HepG2 (cell line): ENCODE data around the gene C17orf58. TPM values are rescaled to one million over a fixed set of nuclear protein-coding genes. Genes with fewer than 3 reads are reported as not detected.

Experiments used
- CREBL2 ChIP-seq: sonication (generic); formaldehyde crosslinking; IDR thresholded peaks from 2 replicates; pipeline ENCODE4 v1.8.1; 2023; ENCODE audit warnings: missing genetic modification reagents, mild to moderate bottlenecking, borderline replicate concordance
- CTCF ChIP-seq: sonication (generic); formaldehyde crosslinking; IDR thresholded peaks from 2 replicates; pipeline ENCODE4 v1.5.0; 2020; ENCODE audit warnings: mild to moderate bottlenecking, missing genetic modification reagents, moderate library complexity
- ELF3 ChIP-seq: IDR thresholded peaks from 2 replicates; pipeline ENCODE4 v1.6.1; 2016; ENCODE audit warnings: missing genetic modification reagents, missing compliant biosample characterization
- KDM3A ChIP-seq: IDR thresholded peaks from 2 replicates; pipeline ENCODE4 v1.6.1; 2018; ENCODE audit warnings: low read depth, missing compliant biosample characterization
- NCOA2 ChIP-seq: sonication (generic); formaldehyde crosslinking; IDR thresholded peaks from 2 replicates; pipeline ENCODE4 v1.8.0; 2022; ENCODE audit warnings: inconsistent platforms
- NR2F2 ChIP-seq: IDR thresholded peaks from 2 replicates; pipeline ENCODE4 v1.6.1; 2012; ENCODE audit warnings: low read depth, inconsistent platforms, borderline replicate concordance
- PAXIP1 ChIP-seq: sonication (generic); formaldehyde crosslinking; conservative IDR thresholded peaks from 2 replicates; pipeline ENCODE4 v1.4.0; 2020; ENCODE audit warnings: mild to moderate bottlenecking, missing genetic modification reagents, moderate library complexity
- PHF8 ChIP-seq: sonication (generic); formaldehyde crosslinking; IDR thresholded peaks from 2 replicates; pipeline ENCODE4 v1.5.0; 2020; ENCODE audit warnings: missing genetic modification reagents
- RBAK ChIP-seq: sonication (generic); formaldehyde crosslinking; IDR thresholded peaks from 2 replicates; pipeline ENCODE4 v1.5.1; 2020; ENCODE audit warnings: mild to moderate bottlenecking, missing genetic modification reagents
- SMAD3 ChIP-seq: sonication (generic); formaldehyde crosslinking; IDR thresholded peaks from 2 replicates; pipeline ENCODE4 v1.4.0; 2020; ENCODE audit warnings: missing genetic modification reagents
- TMF1 ChIP-seq: sonication (generic); formaldehyde crosslinking; IDR thresholded peaks from 2 replicates; pipeline ENCODE4 v1.8.1; 2022; ENCODE audit warnings: low read depth, missing genetic modification reagents
- ZHX1 ChIP-seq: sonication (generic); formaldehyde crosslinking; IDR thresholded peaks from 2 replicates; pipeline ENCODE4 v1.8.1; 2022; ENCODE audit warnings: low read depth, mild to moderate bottlenecking, missing genetic modification reagents
- ZMAT3 ChIP-seq: sonication (generic); formaldehyde crosslinking; conservative IDR thresholded peaks from 2 replicates; pipeline ENCODE4 v1.7.0; 2021; ENCODE audit warnings: missing genetic modification reagents
- ZNF570 ChIP-seq: sonication (generic); formaldehyde crosslinking; IDR thresholded peaks from 2 replicates; pipeline ENCODE4 v1.4.0; 2020; ENCODE audit warnings: mild to moderate bottlenecking, missing genetic modification reagents, borderline replicate concordance
- ZNF614 ChIP-seq: IDR thresholded peaks from 2 replicates; pipeline ENCODE4 v1.6.1; 2018; ENCODE audit warnings: missing biosample characterization, missing genetic modification reagents, inconsistent platforms, borderline replicate concordance
- ZNF710 ChIP-seq: sonication (generic); formaldehyde crosslinking; IDR thresholded peaks from 2 replicates; pipeline ENCODE4 v1.5.0; 2020; ENCODE audit warnings: mild to moderate bottlenecking, missing genetic modification reagents, borderline replicate concordance
- ZNF781 ChIP-seq: sonication (generic); formaldehyde crosslinking; IDR thresholded peaks from 2 replicates; pipeline ENCODE4 v1.5.1; 2020; ENCODE audit warnings: borderline replicate concordance, mild to moderate bottlenecking, missing genetic modification reagents; ENCODE audit errors: not compliant biosample characterization
- ZSCAN22 ChIP-seq: sonication (generic); formaldehyde crosslinking; IDR thresholded peaks from 2 replicates; pipeline ENCODE4 v1.4.0; 2020; ENCODE audit warnings: mild to moderate bottlenecking, missing genetic modification reagents
- polyA plus RNA-seq, 8 experiments: library from polyadenylated mRNA; depleted of rRNA in 3 of 8; stranded (reverse) in 7 of 8; unstranded in 1 of 8; fragments of >200 nt; fragmentation: Illumina TruSeq in 4 of 8; extraction: Trizol in 4 of 8; gene quantifications; 2 replicates each; pipeline versions ENCODE4 v1.2.1 to v1.2.3, GENCODE V29; 2011 to 2016; ENCODE audit warnings: low read depth in 4 of 8, missing spikeins in 1 of 8, mixed read lengths in 1 of 8; ENCODE audit not compliant: insufficient read depth in 1 of 8
- total RNA-seq, 5 experiments: library from RNA; depleted of rRNA; stranded (reverse); fragments of >200 nt; fragmentation: Illumina TruSeq; extraction: Trizol; gene quantifications; 2 replicates each; pipeline ENCODE4 v1.2.3, GENCODE V29; 2016; ENCODE audit warnings: low read depth in 1 of 5

C17orf58 gene
- total and polyA plus RNA-seq, 2 of the 13 experiments (the other 11 are each of a cell fraction or from before 2014, with no cell fraction given), result 15.6 to 15.8 TPM

GRCh38 chr17:68029512-68030215 lies 33.4 kb upstream of the C17orf58 start (continued):
- TF ChIP-seq ZHX1 (CRISPR knock-in tag) (peak; percentile 85), PAXIP1 (CRISPR knock-in tag) (peak; percentile 94), RBAK (CRISPR knock-in tag) (no peak), ZSCAN22 (CRISPR knock-in tag) (peak; percentile 83; the same call in 1 of the 2 replicates), SMAD3 (peak; percentile 63; the same call in 1 of the 2 replicates), CTCF (CRISPR knock-in tag) (peak; percentile 26; the same call in 1 of the 2 replicates), ZNF710 (CRISPR knock-in tag) (peak; percentile 70; the same call in 1 of the 2 replicates), KDM3A (CRISPR knock-in tag) (peak; percentile 70; the same call in 1 of the 2 replicates), ZNF614 (CRISPR knock-in tag) (peak; percentile 97), ZMAT3 (CRISPR knock-in tag) (peak; percentile 49), ELF3 (CRISPR knock-in tag) (peak; percentile 93), PHF8 (CRISPR knock-in tag) (0 out of 2 replicates have a peak, but pooled peaks have one; percentile 23), TMF1 (0 out of 2 replicates have a peak, but pooled peaks have one; percentile 41), ZNF781 (CRISPR knock-in tag) (peak; percentile 84), NR2F2 (peak; percentile 85), ZNF570 (CRISPR knock-in tag) (no peak), NCOA2 (CRISPR knock-in tag) (peak; percentile 83), CREBL2 (CRISPR knock-in tag) (no peak; the same call in 1 of the 2 replicates)
